Measurements from ENCODE around the gene LGALSL.

GRCh38 chr2:64463781-64464180, 9.8 kb downstream of the LGALSL start:
- TF ChIP-seq, protein P1, sequence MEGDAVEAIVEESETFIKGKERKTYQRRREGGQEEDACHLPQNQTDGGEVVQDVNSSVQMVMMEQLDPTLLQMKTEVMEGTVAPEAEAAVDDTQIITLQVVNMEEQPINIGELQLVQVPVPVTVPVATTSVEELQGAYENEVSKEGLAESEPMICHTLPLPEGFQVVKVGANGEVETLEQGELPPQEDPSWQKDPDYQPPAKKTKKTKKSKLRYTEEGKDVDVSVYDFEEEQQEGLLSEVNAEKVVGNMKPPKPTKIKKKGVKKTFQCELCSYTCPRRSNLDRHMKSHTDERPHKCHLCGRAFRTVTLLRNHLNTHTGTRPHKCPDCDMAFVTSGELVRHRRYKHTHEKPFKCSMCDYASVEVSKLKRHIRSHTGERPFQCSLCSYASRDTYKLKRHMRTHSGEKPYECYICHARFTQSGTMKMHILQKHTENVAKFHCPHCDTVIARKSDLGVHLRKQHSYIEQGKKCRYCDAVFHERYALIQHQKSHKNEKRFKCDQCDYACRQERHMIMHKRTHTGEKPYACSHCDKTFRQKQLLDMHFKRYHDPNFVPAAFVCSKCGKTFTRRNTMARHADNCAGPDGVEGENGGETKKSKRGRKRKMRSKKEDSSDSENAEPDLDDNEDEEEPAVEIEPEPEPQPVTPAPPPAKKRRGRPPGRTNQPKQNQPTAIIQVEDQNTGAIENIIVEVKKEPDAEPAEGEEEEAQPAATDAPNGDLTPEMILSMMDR (IDR thresholded peaks at IDR 0.05), result no peak
- no peak for TF ChIP-seq POLR2A (IDR thresholded peaks at IDR 0.05)
- no peak for TF ChIP-seq EP300 (IDR thresholded peaks at IDR 0.05)
